ENCODE measurements around the gene RNASE1. TPM values are rescaled to one million over a fixed set of nuclear protein-coding genes. Genes with fewer than 3 reads are reported as not detected.

The RNASE1 gene
- total and polyA plus RNA-seq, 2 experiments from 2014 or later = 0.56 to 1.7 TPM

DNA sequence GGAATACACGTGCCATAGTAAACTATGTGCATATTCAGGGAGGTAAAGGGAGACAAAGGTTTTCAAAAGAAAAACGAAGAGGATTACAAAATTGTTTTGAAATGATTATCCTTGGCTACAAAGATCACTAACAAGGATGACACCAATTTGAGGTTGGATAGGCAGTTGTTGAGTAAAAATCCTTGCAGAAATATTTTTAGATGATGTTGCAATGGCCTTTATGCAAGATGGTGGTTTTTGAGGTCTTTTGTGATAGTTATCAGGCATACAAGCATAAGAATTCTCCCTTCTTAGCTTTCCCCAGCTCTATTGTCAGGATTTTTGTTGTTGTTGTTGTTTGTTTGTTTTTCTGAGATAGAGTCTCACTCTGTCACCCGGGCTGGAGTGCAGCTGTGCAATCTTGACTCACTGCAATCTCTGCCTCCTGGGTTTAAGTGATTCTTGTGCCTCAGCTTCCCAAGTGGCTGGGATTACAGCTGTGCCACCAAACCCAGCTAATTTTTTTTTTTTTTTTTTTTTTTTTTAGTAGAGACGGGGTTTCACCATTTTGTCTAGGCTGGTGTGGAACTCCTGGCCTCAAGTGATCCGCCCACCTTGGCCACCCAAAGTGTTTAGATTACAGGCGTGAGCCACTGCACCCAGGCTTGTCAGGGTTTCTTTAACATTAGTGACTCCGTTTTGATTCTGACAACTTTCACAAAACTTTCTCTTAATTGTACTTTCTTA, 7.8 kb downstream of the RNASE1 start:
- Mint-ChIP-seq H3K4me3 (no peak overlapping the region), H3K4me1 (peaks cover 33% of the 10 kb centered on the region), H3K27ac (no peak overlapping the region), H3K9me3 (no peaks in the 10 kb centered on the region), H3K27me3 (ENCODE audit: insufficient read depth, low read depth, poor library complexity) (peaks cover 2% of the 10 kb centered on the region), H3K36me3 (ENCODE audit: low read depth) (no peaks in the 10 kb centered on the region)
- ATAC-seq (no peak), DNase-seq (ENCODE audit: low spot score) (no peak)
- Histone ChIP-seq H3K27ac (ENCODE audit: low read depth) (no peak overlapping the region), H3K27me3 (ENCODE audit: insufficient read depth) (no peaks in the 10 kb centered on the region), H4K20me1 (replicated peaks; ENCODE audit: insufficient read depth) (no peaks in the 10 kb centered on the region), H3K9me2 (ENCODE audit: insufficient read depth) (no peaks in the 10 kb centered on the region), H3K36me3 (ENCODE audit: insufficient read depth) (no peaks in the 10 kb centered on the region), H3K4me2 (no peak overlapping the region), H3F3A (replicated peaks; ENCODE audit: low read depth) (no peaks in the 10 kb centered on the region), H3K79me2 (replicated peaks; ENCODE audit: insufficient read depth) (no peaks in the 10 kb centered on the region), H3K4me3 (no peak overlapping the region), H2AFZ (no peak overlapping the region), H3K4me1 (ENCODE audit: insufficient read depth) (peaks cover 22% of the 10 kb centered on the region)
- TF ChIP-seq ETS1 (IDR thresholded peaks at IDR 0.05) = no peak
- TF ChIP-seq EZH2 (IDR thresholded peaks at IDR 0.05; ENCODE audit: low read depth, unreplicated experiment) = no peak
- TF ChIP-seq STAT1 (IDR thresholded peaks at IDR 0.05; ENCODE audit: unreplicated experiment) = no peak
- TF ChIP-seq ZNF462 (CRISPR knock-in tag; IDR thresholded peaks at IDR 0.05) = no peak
- TF ChIP-seq ZNF114 (CRISPR knock-in tag; IDR thresholded peaks at IDR 0.05) = no peak
- no peak for TF ChIP-seq ZNF331 (CRISPR knock-in tag; IDR thresholded peaks at IDR 0.05; ENCODE audit: low read depth)
- TF ChIP-seq EZH2phosphoT487 (IDR thresholded peaks at IDR 0.05; ENCODE audit: unreplicated experiment) = no peak
